Ascending aorta (tissue), 2 donors: ENCODE results near the gene AGPAT1. TPM values are rescaled to one million over a fixed set of nuclear protein-coding genes. Genes with fewer than 3 reads are reported as not detected.
A peak's percentile ranks its signal among the peaks of the same experiment; 100 is the strongest.

Source experiments
- DNase-seq, 2 donors: peaks; one replicate each; pipeline ENCODE4 v3.0.0-alpha.2; 2019; ENCODE audit warnings: low spot score in 2 of 2
- H3K27ac ChIP-seq, 2 donors: fragments of 200-600 bp; sonication (generic); one replicate each; pipeline ENCODE4 v1.5.1; 2016 to 2017; ENCODE audit warnings: mild to moderate bottlenecking in 1 of 2
- H3K27me3 ChIP-seq: fragments of 200-600 bp; sonication (generic); one replicate; pipeline ENCODE4 v1.5.1; 2017
- H3K36me3 ChIP-seq, 2 donors: fragments of 200-600 bp; sonication (generic); one replicate each; pipeline ENCODE4 v1.5.1; 2016
- H3K4me1 ChIP-seq, 2 donors: fragments of 200-600 bp; sonication (generic); one replicate each; pipeline ENCODE4 v1.5.1; 2016 to 2017; ENCODE audit warnings: mild to moderate bottlenecking in 1 of 2
- H3K4me3 ChIP-seq, 2 donors: fragments of 200-600 bp; sonication (generic); one replicate each; pipeline ENCODE4 v1.5.1; 2016 to 2017; ENCODE audit warnings: mild to moderate bottlenecking in 1 of 2
- H3K9me3 ChIP-seq, 2 donors: fragments of 200-600 bp; sonication (generic); one replicate each; pipeline ENCODE4 v1.5.1; 2016
- CTCF ChIP-seq, 3 experiments: fragments of 200-600 bp in 2 of 3; fragments of 450-650 bp in 1 of 3; sonication (generic) in 2 of 3; IDR thresholded peaks; one replicate each; pipeline ENCODE4 v1.5.1; 2016 to 2019; ENCODE audit warnings: antibody characterized with exemption in 3 of 3, mild to moderate bottlenecking in 1 of 3, moderate library complexity in 1 of 3
- intact Hi-C: fragments of 100-400 bp; cut with DNase I; formaldehyde crosslinking; loops from one replicate; pipeline ENCODE4 v1.15.1; 2023
- total RNA-seq: library from RNA; depleted of rRNA; stranded (reverse); fragments of >200 nt; gene quantifications from one replicate; pipeline ENCODE4 v1.1.0, GENCODE V29; 2016

The AGPAT1 gene
- total RNA-seq, 1 donor from 2014 or later: 136 TPM

GRCh38 chr6:32184084-32184640 is 8.3 kb upstream of the AGPAT1 start, which contains the start of gene AGER:
Gene AGER, minus strand, starts transcription at chr6:32184253. Its CDS starts 31 bp downstream, at chr6:32184222.
- Histone ChIP-seq H3K4me3 (no peak within 1 kb of the TSS), H3K36me3 (peaks cover 44 to 48% of the 10 kb centered on the region in 2 donors), H3K27me3 (no peaks in the 10 kb centered on the region), H3K4me1 (peaks cover 1 to 19% of the 10 kb centered on the region in 2 donors), H3K9me3 (no peaks in the 10 kb centered on the region), H3K27ac (peak within 1 kb of the TSS; percentile 59 to 77)
- no peak for DNase-seq
- intact Hi-C loops: loop anchor here (10.0 kb wide), 1 partner anchor 639 kb away; the partner anchor contains the start of genes ATP6V1G2, DDX39B and NFKBIL1
- no peak for TF ChIP-seq CTCF (IDR thresholded peaks at IDR 0.05)

- Histone ChIP-seq H3K4me3 (no peak overlapping the region), H3K9me3 (no peaks in the 10 kb centered on the region), H3K27me3 (no peaks in the 10 kb centered on the region), H3K4me1 (peaks cover 3 to 20% of the 10 kb centered on the region in 2 donors), H3K36me3 (peaks cover 44 to 48% of the 10 kb centered on the region in 2 donors), H3K27ac (peak overlapping the region; percentile 20 to 77)
- DNase-seq: no peak
- intact Hi-C loops: loop anchor here (10.0 kb wide), 1 partner anchor 639 kb away; the partner anchor contains the start of genes ATP6V1G2, DDX39B and NFKBIL1
- no peak for TF ChIP-seq CTCF (IDR thresholded peaks at IDR 0.05)
Observed at GRCh38 chr6:32183483-32184083, 7.7 kb upstream of the AGPAT1 start.

- DNase-seq: no peak
- Histone ChIP-seq H3K27me3 (no peaks in the 10 kb centered on the region), H3K27ac (peak overlapping the region; percentile 13 to 27), H3K36me3 (peaks cover 44 to 46% of the 10 kb centered on the region in 2 donors), H3K4me3 (no peak overlapping the region), H3K9me3 (no peaks in the 10 kb centered on the region), H3K4me1 (peaks cover 3 to 15% of the 10 kb centered on the region in 2 donors)
- no peak for TF ChIP-seq CTCF (IDR thresholded peaks at IDR 0.05)
- intact Hi-C loops: loop anchor here (10.0 kb wide), 1 partner anchor 638 kb away; the partner anchor contains the start of genes ATP6V1G2, DDX39B and NFKBIL1
Observed at GRCh38 chr6:32183030-32183429, 7.1 kb upstream of the AGPAT1 start.

GRCh38 chr6:32182555-32182981 is 6.7 kb upstream of the AGPAT1 start:
- DNase-seq: no peak
- intact Hi-C loops: loop anchor here (10.0 kb wide), 1 partner anchor 638 kb away; the partner anchor contains the start of genes ATP6V1G2, DDX39B and NFKBIL1
- peaks cover 3 to 15% of the 10 kb centered on the region in 2 donors for H3K4me1 ChIP-seq
- peak overlapping the region; percentile 22 to 27 for H3K27ac ChIP-seq
- no peak for TF ChIP-seq CTCF (IDR thresholded peaks at IDR 0.05)
- H3K36me3 ChIP-seq: peaks cover 40 to 42% of the 10 kb centered on the region in 2 donors
- H3K4me3 ChIP-seq: no peak overlapping the region
- no peaks in the 10 kb centered on the region for H3K27me3 ChIP-seq
- H3K9me3 ChIP-seq: no peaks in the 10 kb centered on the region

- no peak overlapping the region for H3K4me3 ChIP-seq
- intact Hi-C loops: loop anchor here (10.0 kb wide), 1 partner anchor 637 kb away; the partner anchor contains the start of genes ATP6V1G2, DDX39B and NFKBIL1
- no peak for DNase-seq
- peaks cover 3 to 15% of the 10 kb centered on the region in 2 donors for H3K4me1 ChIP-seq
- no peaks in the 10 kb centered on the region for H3K9me3 ChIP-seq
- peaks cover 34 to 36% of the 10 kb centered on the region in 2 donors for H3K36me3 ChIP-seq
- peak overlapping the region; percentile 22 to 27 for H3K27ac ChIP-seq
- no peaks in the 10 kb centered on the region for H3K27me3 ChIP-seq
- no peak for TF ChIP-seq CTCF (IDR thresholded peaks at IDR 0.05)
Observed at GRCh38 chr6:32181915-32182529, 6.1 kb upstream of the AGPAT1 start.
